Measurements from ENCODE around the gene MMD2.

The MMD2 gene

GRCh38 chr7:4871930-4872675 lies 86.9 kb downstream of the MMD2 start:
- Histone ChIP-seq H2AFZ (ENCODE audit: low read depth) (no peak overlapping the region), H3K27ac (no peak overlapping the region), H3K27me3 (ENCODE audit: insufficient read depth, low read depth) (no peaks in the 10 kb centered on the region), H3K36me3 (ENCODE audit: insufficient read depth) (no peaks in the 10 kb centered on the region), H3K4me3 (IDR thresholded peaks at IDR 0.05; ENCODE audit: insufficient read depth, low read depth, low read length) (no peak overlapping the region), H3K4me2 (no peak overlapping the region), H3K4me1 (ENCODE audit: low read depth, poor library complexity, severe bottlenecking) (no peaks in the 10 kb centered on the region), H3K9ac (no peak overlapping the region), H4K20me1 (ENCODE audit: insufficient read depth) (no peaks in the 10 kb centered on the region), H3K79me2 (ENCODE audit: insufficient read depth, low read depth) (no peaks in the 10 kb centered on the region)
- TF ChIP-seq CTCF (conservative IDR thresholded peaks at IDR 0.05; ENCODE audit: low read depth, low read length), result no peak

- Histone ChIP-seq H3K27me3 (ENCODE audit: insufficient read depth, low read depth) (no peaks in the 10 kb centered on the region), H3K9ac (no peak overlapping the region), H3K36me3 (ENCODE audit: insufficient read depth) (no peaks in the 10 kb centered on the region), H3K4me2 (no peak overlapping the region), H3K79me2 (ENCODE audit: insufficient read depth, low read depth) (no peaks in the 10 kb centered on the region), H3K4me3 (IDR thresholded peaks at IDR 0.05; ENCODE audit: insufficient read depth, low read depth, low read length) (no peak overlapping the region), H2AFZ (ENCODE audit: low read depth) (no peak overlapping the region), H3K27ac (no peak overlapping the region), H4K20me1 (ENCODE audit: insufficient read depth) (no peaks in the 10 kb centered on the region), H3K4me1 (ENCODE audit: low read depth, poor library complexity, severe bottlenecking) (no peaks in the 10 kb centered on the region)
- no peak for TF ChIP-seq CTCF (conservative IDR thresholded peaks at IDR 0.05; ENCODE audit: low read depth, low read length)
Observed at GRCh38 chr7:4871056-4871680, 87.8 kb downstream of the MMD2 start.

- H3K9ac ChIP-seq, result no peak overlapping the region
- H4K20me1 ChIP-seq (ENCODE audit: insufficient read depth), result no peaks in the 10 kb centered on the region
- no peak overlapping the region for H3K27ac ChIP-seq
- H3K4me2 ChIP-seq, result no peak overlapping the region
- H3K4me1 ChIP-seq (ENCODE audit: low read depth, poor library complexity, severe bottlenecking), result no peaks in the 10 kb centered on the region
- no peaks in the 10 kb centered on the region for H3K79me2 ChIP-seq (ENCODE audit: insufficient read depth, low read depth)
- H3K27me3 ChIP-seq (ENCODE audit: insufficient read depth, low read depth), result no peaks in the 10 kb centered on the region
- no peaks in the 10 kb centered on the region for H3K36me3 ChIP-seq (ENCODE audit: insufficient read depth)
- H3K4me3 ChIP-seq (IDR thresholded peaks at IDR 0.05; ENCODE audit: insufficient read depth, low read depth, low read length), result no peak overlapping the region
- no peak for TF ChIP-seq CTCF (conservative IDR thresholded peaks at IDR 0.05; ENCODE audit: low read depth, low read length)
- H2AFZ ChIP-seq (ENCODE audit: low read depth), result no peak overlapping the region
Observed at GRCh38 chr7:4868493-4868892, 90.5 kb downstream of the MMD2 start.

GRCh38 chr7:4866528-4867496 lies 92.2 kb downstream of the MMD2 start:
- Histone ChIP-seq H3K4me3 (IDR thresholded peaks at IDR 0.05; ENCODE audit: insufficient read depth, low read depth, low read length) (no peak overlapping the region), H3K36me3 (ENCODE audit: insufficient read depth) (no peaks in the 10 kb centered on the region), H3K9ac (no peak overlapping the region), H2AFZ (ENCODE audit: low read depth) (no peak overlapping the region), H3K4me1 (ENCODE audit: low read depth, poor library complexity, severe bottlenecking) (no peaks in the 10 kb centered on the region), H3K27me3 (ENCODE audit: insufficient read depth, low read depth) (no peaks in the 10 kb centered on the region), H3K27ac (no peak overlapping the region), H3K79me2 (ENCODE audit: insufficient read depth, low read depth) (no peaks in the 10 kb centered on the region), H3K4me2 (no peak overlapping the region), H4K20me1 (ENCODE audit: insufficient read depth) (no peaks in the 10 kb centered on the region)
- TF ChIP-seq CTCF (conservative IDR thresholded peaks at IDR 0.05; ENCODE audit: low read depth, low read length), result no peak

Measured in KMS-11 (cell line).